GM12878 (cell line): Measurements from ENCODE around the gene PCSK9.

ENCODE experiments used
- BMI1 ChIP-seq: fragments of 450-650 bp; IDR thresholded peaks from 2 replicates; pipeline ENCODE4 v1.6.1; 2016; ENCODE audit warnings: mild to moderate bottlenecking, moderate library complexity, borderline replicate concordance
- EED ChIP-seq: sonication (generic); IDR thresholded peaks from 2 replicates; pipeline ENCODE4 v1.6.1; 2016; ENCODE audit warnings: antibody characterized with exemption, low read depth
- EGR1 ChIP-seq, 2 experiments: IDR thresholded peaks; 1 replicate in 1 of 2; 2 replicates in 1 of 2; pipeline ENCODE4 v1.6.1; 2011 to 2012; ENCODE audit warnings: low read depth in 2 of 2, low read length in 2 of 2, borderline replicate concordance in 1 of 2, mild to moderate bottlenecking in 1 of 2, moderate library complexity in 1 of 2
- POLR2A ChIP-seq: IDR thresholded peaks from 2 replicates; pipeline ENCODE4 v1.6.1; 2011; ENCODE audit warnings: low read depth, mild to moderate bottlenecking, low read length

DNA sequence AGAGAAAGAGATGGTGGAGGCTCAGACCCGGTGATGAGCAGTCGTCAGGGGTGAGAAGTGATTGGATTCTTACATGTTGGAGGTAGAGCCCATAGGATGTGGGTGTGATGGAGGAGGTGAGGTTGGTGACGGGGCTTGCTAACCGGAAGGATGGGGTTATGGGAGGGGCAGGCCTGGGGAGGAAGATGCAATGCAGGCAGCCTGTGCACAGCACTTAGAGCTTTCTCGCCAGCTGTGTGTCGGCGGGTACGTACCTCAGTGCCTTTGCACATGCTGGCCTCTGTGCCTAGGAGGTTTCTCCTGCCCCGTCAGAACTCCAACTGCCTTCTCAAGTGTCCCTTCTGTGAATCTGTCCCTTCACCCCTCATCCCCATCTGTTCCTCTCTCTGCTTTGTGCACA lies 43.5 kb upstream of the PCSK9 start:
- TF ChIP-seq EGR1 (IDR thresholded peaks at IDR 0.05; ENCODE audit: borderline replicate concordance in 1 of 2, low read depth in 2 of 2, low read length in 2 of 2): no peak
- no peak for TF ChIP-seq POLR2A
- no peak for TF ChIP-seq EED
- no peak for TF ChIP-seq BMI1
